Kidney capillary endothelial cell (primary cell): ENCODE measurements around the gene EPC2.
"Not testable (repeated sequence)": the region's sequence is repeated elsewhere in the genome, so short reads cannot be mapped to it uniquely, and the experiment has no call there.

Experiments used
- DNase-seq: peaks from one replicate; pipeline ENCODE4 v3.0.0-alpha.2; 2018; ENCODE audit warnings: low spot score

EPC2 gene

DNA sequence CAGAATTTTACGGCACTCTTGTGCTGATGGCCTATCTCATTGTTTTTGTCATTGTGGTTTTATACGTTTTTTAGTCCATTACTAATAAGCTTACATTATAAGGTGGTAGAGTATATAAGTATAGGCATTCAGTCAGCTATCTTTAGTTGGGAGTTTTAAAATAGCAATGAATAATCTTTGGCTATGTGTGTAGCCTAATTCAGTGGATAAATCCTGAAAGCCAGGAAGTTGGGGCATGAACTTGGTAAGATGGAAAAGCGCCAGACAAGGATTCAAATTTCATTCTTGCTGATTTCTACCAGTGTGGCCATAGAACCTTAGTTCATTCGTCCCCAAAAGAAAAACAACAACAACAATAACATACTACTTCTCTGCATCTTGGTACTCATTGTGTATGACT, 31.2 kb downstream of the EPC2 start:
- no peak for DNase-seq

GRCh38 chr2:148678302-148679179, 34.0 kb downstream of the EPC2 start:
- DNase-seq: not testable (repeated sequence)

DNA sequence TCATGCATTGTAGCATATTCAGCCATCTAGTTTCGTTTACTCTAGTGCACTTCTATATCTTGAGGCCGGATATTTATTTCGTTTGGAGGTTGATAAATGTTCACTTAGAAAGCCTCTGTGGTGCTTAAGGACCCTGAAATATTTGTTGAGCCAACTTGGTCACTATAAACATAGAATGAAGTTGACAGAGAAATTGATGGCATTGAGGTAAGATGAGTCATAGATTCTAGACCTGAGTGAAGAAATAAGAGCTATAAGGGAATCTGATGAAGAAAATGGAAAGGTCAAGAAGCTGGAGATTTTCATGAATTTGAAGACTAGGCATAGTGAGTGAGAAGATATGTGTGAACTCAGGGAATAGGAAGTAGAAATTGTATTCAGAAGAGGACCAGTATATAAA, 35.9 kb downstream of the EPC2 start:
- DNase-seq: no peak

DNA sequence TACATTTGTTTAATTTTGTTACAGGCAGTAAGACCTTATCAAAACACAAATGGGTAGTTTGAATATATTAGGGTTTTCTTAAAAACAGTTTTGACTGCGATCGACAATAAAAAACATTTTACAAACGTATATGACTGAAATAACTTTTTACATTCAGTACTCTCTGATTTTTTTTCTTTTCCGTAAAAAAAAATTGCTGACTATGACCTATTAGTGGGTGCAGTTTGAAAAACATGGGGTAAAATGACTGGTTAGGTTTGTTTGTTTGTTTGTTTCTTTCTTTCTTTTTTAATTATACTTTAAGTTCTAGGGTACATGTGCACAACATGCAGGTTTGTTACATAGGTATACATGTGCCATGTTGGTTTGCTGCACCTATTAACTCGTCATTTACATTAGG, 36.9 kb downstream of the EPC2 start:
- no peak for DNase-seq

GRCh38 chr2:148681862-148682261, 37.3 kb downstream of the EPC2 start:
- not testable (repeated sequence) for DNase-seq

DNA sequence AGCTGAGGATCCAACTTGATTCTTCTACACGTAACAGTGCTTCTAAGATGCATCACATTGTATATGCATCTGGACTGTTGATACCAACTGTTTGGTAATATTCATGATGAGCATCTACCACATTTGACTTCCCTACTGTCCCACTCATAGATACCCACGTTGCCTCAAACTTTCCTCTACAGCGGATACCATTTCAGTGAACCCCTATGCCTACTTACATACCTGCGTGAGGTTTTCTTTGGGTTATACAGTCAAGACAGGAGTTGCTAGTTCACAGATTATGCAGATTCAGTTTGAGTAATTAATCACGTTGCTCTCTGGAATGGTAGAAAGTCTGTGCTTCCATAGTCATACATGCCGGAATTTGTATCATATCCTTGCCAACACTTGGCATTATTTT, 40.0 kb downstream of the EPC2 start:
- DNase-seq: no peak

- DNase-seq: no peak
Measured at GRCh38 chr2:148687543-148687942, 43.0 kb downstream of the EPC2 start.

GRCh38 chr2:148688011-148688410, 43.5 kb downstream of the EPC2 start:
- not testable (repeated sequence) for DNase-seq

GRCh38 chr2:148696985-148697384, 52.4 kb downstream of the EPC2 start:
- no peak for DNase-seq

DNA sequence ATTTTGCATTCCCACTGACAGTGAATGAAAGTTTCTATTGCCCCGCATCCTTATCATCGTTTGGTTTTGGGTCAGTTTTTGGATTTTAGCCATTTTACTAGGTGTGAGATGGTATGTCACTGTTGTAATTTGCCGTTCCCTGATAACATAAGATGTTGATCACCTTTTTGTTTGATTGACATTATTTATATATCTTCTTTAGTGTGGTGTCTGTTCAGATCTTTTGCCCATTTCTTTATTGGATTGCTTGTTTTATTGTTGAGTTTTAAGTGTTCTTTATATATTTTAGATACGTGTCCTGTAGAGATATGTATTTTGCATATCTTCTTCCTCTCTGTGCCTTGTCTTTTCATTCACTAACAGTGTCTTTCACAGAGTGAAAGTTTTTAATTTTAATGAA, 55.3 kb downstream of the EPC2 start:
- no peak for DNase-seq

DNA sequence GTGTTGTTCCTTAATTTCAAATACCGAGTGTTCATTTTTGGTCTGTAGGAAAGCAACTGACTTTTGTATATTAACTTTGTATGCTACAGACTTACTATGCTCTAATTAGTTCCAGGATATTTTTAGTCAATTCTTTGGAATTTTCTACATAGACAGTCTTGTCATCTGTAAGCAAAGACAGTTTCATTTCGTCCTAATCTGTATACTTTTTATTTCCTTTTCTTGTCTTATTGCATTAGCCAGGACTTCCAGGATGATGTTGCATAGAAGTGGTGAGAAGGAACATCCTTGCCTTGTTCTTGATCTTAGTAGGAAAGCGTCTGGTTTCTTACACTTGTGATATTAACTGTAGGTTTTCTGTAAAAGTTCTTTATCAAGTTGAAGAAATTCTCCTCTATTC, 56.5 kb downstream of the EPC2 start:
- no peak for DNase-seq

DNA sequence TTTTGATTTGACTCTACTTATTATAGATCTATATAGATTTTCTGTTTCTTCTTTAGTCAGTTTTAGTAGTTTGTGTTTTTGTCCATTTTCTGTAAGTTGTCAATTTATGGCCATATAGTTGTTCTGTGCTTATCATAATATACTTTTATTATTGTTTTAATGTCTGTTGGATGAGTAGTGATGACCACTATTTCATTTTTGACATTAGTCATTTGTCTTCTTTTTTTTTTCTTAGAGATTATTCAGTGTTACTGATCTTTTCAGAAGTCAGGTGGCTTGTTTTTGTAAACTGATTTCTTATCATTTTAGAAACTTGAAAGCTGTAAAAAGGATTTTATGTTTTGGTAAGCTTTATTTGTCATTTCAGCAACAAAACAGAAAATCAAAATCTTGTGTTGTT, 57.3 kb downstream of the EPC2 start:
- DNase-seq: no peak

- DNase-seq: no peak
Measured at GRCh38 chr2:148702475-148702874, 57.9 kb downstream of the EPC2 start.

DNA sequence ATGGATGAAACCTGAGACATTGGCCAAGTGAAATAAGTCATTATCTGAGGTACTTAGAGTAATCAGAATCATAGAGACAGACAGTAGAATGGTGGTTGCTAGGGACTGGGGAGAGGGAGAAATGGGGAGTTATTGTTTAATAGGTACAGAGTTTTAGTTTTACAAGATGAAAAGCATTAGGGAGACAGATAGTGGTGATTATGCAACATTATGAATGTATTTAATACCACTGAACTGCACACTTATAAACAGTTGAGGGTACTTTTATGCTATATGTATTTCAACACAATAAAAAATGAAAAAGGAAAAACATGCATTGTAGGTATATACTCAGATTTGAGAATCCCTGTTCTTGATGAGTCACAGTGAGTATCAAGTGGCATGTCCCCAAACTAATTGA, 59.7 kb downstream of the EPC2 start:
- no peak for DNase-seq

DNA sequence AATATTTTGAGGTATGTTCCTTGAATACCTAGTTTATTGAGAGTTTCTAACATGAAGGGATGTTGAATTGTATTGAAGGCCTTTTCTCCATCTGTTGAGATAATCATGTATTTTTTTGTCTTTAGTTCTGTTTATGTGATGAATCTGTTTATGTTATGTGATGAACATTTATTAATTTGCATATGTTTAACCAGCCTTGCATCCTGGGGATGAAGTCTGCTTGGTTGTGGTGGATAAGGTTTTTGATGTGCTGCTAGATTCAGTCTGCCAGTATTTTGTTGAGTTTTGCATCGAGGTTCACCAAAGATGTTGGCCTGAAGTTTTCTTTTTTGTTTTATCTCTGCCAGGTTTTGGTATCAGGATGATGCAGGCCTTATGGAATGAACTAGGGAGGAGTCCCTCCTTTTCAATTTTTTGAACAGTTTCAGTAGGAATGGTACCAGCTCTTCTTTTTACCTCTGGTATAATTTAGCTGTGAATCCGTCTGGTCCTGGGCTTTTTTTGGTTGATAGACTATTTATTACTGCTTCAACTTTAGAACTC, 71.9 kb downstream of the EPC2 start:
- no peak for DNase-seq

DNA sequence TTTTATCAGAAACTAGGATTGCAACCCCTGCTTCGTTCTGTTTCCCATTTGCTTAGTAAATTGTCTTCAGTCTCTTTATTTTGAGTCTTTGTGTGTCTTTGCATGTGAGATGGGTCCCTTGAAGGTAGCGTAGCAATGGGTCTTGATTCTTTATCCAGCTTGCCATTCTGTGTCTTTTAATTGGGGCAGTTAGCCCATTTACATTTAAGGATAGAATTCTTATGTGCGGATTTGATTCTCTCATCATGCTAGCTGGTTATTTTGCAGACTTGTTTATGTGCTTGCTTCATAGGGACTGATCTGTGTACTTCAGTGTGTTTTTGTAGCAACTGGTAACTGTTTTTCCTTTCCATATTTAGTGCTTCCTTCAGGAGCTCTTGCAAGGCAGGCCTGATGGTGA, 73.5 kb downstream of the EPC2 start:
- DNase-seq: no peak

- DNase-seq: no peak
Measured at GRCh38 chr2:148719195-148719749, 74.7 kb downstream of the EPC2 start.

DNA sequence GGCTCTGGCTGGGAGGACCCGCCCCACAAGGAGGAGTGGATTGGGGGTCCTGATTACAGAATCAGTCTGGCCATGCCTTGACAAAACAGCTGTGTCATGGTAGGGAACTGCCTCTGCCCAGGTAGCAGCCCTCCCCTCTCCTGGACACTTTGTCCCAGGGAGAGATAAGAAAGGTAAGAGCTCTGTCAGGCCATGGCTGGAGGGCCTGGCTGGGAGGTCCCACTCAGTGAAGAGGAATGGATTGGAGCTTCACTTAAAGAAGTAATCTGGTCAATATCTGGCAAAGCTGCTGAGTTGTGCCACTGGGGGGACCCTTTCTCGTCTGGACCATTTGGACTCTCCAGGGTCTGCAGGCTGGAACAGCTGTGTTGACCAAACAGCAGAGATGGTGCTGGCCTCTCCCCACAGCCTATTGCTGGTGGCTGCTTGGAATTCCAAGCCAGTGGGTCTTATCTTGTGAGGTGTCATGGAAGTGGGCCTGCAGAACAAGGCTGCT, 75.4 kb downstream of the EPC2 start:
- no peak for DNase-seq

GRCh38 chr2:148720501-148721001, 76.0 kb downstream of the EPC2 start:
- DNase-seq: no peak

DNA sequence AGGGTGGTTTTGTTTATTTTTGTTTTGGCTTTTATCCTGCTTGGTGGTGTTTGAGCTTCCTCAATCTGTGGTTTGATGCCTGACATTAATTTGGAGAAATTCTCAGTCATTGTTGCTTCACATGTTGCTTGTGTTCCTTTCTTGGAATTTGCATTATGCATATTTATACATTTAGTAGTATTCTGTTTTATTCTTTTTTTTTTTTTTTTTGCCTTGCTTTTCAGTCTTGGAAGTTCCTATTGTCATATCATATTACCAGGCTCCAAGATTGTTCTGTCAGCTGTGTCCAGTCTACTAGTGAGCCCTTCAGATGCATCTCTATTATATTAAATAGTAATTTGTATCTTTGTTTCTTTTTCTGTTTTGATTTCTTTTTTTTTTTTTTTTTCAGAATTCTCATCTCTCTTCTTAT, 77.0 kb downstream of the EPC2 start:
- no peak for DNase-seq

DNA sequence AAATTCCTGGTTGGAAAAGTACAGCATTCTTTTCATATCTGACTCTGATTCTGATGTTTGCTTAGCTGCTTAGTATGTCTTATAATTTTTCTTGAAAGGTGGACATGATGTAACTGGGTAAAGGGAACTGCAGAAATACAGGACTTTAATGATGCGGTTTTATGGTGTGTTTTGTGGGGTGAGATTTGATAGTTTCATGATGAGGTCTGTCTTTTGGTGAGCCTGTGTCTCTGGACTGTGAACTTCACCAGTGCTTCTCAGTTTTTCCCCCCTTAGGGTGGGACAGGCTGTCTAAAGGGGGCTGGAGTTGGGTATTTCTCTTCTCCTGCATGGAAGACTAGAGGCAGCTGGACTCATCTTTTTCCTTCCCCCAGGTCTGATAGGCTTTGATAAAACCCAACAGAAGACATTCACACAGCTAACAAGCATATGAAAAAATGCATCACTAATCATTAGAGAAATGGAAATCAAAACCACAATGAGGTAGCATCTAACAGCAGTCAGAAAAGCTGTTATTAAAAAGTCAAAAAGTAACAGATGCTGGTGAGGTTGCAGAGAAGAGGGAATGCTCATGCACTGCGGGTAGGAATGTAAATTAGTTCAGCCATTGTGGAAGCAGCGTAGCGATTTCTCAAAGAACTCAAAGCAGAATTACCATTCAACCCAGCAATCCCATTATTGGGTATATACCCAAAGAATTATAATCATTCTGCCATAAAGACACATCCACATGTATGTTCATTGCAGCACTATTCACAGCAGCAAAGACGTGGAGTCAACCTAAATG, 77.6 kb downstream of the EPC2 start:
- no peak for DNase-seq

- DNase-seq: no peak
Measured at GRCh38 chr2:148725564-148725963, 81.0 kb downstream of the EPC2 start.
